Measurements from ENCODE around the gene GNAS-AS1.
"Not testable (repeated sequence)": the region's sequence is repeated elsewhere in the genome, so short reads cannot be mapped to it uniquely, and the experiment has no call there.

The GNAS-AS1 gene

GRCh38 chr20:58835231-58835630 lies 15.5 kb downstream of the GNAS-AS1 start:
- DNase-seq (ENCODE audit: low read depth) = no peak

- DNase-seq (ENCODE audit: low read depth) = no peak
Measured at GRCh38 chr20:58833921-58834320, 16.8 kb downstream of the GNAS-AS1 start.

GRCh38 chr20:58832457-58832856 lies 18.2 kb downstream of the GNAS-AS1 start:
- DNase-seq (ENCODE audit: low read depth) = no peak

GRCh38 chr20:58829531-58829941 lies 21.2 kb downstream of the GNAS-AS1 start:
- no peak for DNase-seq (ENCODE audit: low read depth)

- not testable (repeated sequence) for DNase-seq (ENCODE audit: low read depth)
Measured at GRCh38 chr20:58828804-58829203, 21.9 kb downstream of the GNAS-AS1 start.

GRCh38 chr20:58828136-58828535 lies 22.6 kb downstream of the GNAS-AS1 start:
- DNase-seq (ENCODE audit: low read depth) = no peak

GRCh38 chr20:58826271-58826670 lies 24.4 kb downstream of the GNAS-AS1 start:
- DNase-seq (ENCODE audit: low read depth) = no peak

- DNase-seq (ENCODE audit: low read depth) = no peak
Measured at GRCh38 chr20:58825450-58825849, 25.3 kb downstream of the GNAS-AS1 start.

- DNase-seq (ENCODE audit: low read depth) = no peak
Measured at GRCh38 chr20:58824843-58825242, 25.9 kb downstream of the GNAS-AS1 start.

GRCh38 chr20:58822748-58823730 lies 27.7 kb downstream of the GNAS-AS1 start:
- no peak for DNase-seq (ENCODE audit: low read depth)

GRCh38 chr20:58822149-58822548 lies 28.6 kb downstream of the GNAS-AS1 start:
- no peak for DNase-seq (ENCODE audit: low read depth)

- not testable (repeated sequence) for DNase-seq (ENCODE audit: low read depth)
Measured at GRCh38 chr20:58820515-58820914, 30.2 kb downstream of the GNAS-AS1 start.

GRCh38 chr20:58819921-58820320 lies 30.8 kb downstream of the GNAS-AS1 start:
- no peak for DNase-seq (ENCODE audit: low read depth)

- peak; percentile 33 for DNase-seq (ENCODE audit: low read depth)
Measured at GRCh38 chr20:58818586-58819285, 32.0 kb downstream of the GNAS-AS1 start.

- no peak for DNase-seq (ENCODE audit: low read depth)
Measured at GRCh38 chr20:58817748-58818147, 33.0 kb downstream of the GNAS-AS1 start.

GRCh38 chr20:58816957-58817651 lies 33.6 kb downstream of the GNAS-AS1 start:
- DNase-seq (ENCODE audit: low read depth) = no peak

- DNase-seq (ENCODE audit: low read depth) = no peak
Measured at GRCh38 chr20:58816051-58816450, 34.7 kb downstream of the GNAS-AS1 start.

GRCh38 chr20:58815448-58815847 lies 35.3 kb downstream of the GNAS-AS1 start:
- DNase-seq (ENCODE audit: low read depth) = no peak

GRCh38 chr20:58813369-58813768 lies 37.3 kb downstream of the GNAS-AS1 start:
- DNase-seq (ENCODE audit: low read depth) = no peak

GRCh38 chr20:58811334-58811733 lies 39.4 kb downstream of the GNAS-AS1 start:
- no peak for DNase-seq (ENCODE audit: low read depth)

- DNase-seq (ENCODE audit: low read depth) = no peak
Measured at GRCh38 chr20:58810879-58811250, 39.8 kb downstream of the GNAS-AS1 start.

- DNase-seq (ENCODE audit: low read depth) = no peak
Measured at GRCh38 chr20:58810116-58810878, 40.4 kb downstream of the GNAS-AS1 start.
